Lung (tissue), 12 donors: ENCODE data around the gene BRWD1. TPM values are rescaled to one million over a fixed set of nuclear protein-coding genes. Genes with fewer than 3 reads are reported as not detected.

Experiments used
- ATAC-seq: fragments of 200-7000 bp; cut with Tn5 transposase; one replicate; pipeline ENCODE4 v1.9.1; 2020; ENCODE audit warnings: moderate number of reproducible peaks; ENCODE audit not compliant: insufficient read depth, low FRiP score
- DNase-seq, 3 donors: peaks; one replicate each; pipeline ENCODE4 v3.0.0-alpha.2; 2013 to 2017
- H3K27ac ChIP-seq, 2 donors: one replicate each; pipeline ENCODE4 v1.5.1; 2013; ENCODE audit warnings: mild to moderate bottlenecking in 2 of 2, moderate library complexity in 2 of 2, control low read depth in 1 of 2, inconsistent platforms in 1 of 2, low read depth in 1 of 2, low read length in 1 of 2
- H3K27me3 ChIP-seq, 3 donors: one replicate each; pipeline ENCODE4 v1.5.1; 2013; ENCODE audit warnings: low read length in 2 of 3; ENCODE audit not compliant: control insufficient read depth in 3 of 3, insufficient read depth in 3 of 3
- H3K36me3 ChIP-seq, 4 donors: one replicate each; pipeline ENCODE4 v1.5.1; 2013; ENCODE audit warnings: low read length in 4 of 4, mild to moderate bottlenecking in 1 of 4, moderate library complexity in 1 of 4; ENCODE audit not compliant: control insufficient read depth in 4 of 4, insufficient read depth in 4 of 4
- H3K4me1 ChIP-seq, 5 donors: one replicate each; pipeline ENCODE4 v1.5.1; 2013; ENCODE audit warnings: low read length in 5 of 5, mild to moderate bottlenecking in 2 of 5, moderate library complexity in 1 of 5; ENCODE audit not compliant: control insufficient read depth in 5 of 5, insufficient read depth in 5 of 5
- H3K4me3 ChIP-seq: one replicate; pipeline ENCODE4 v1.5.1; 2013; ENCODE audit warnings: mild to moderate bottlenecking, control low read depth, moderate library complexity
- H3K9ac ChIP-seq, 2 donors: one replicate each; pipeline ENCODE4 v1.5.1; 2013; ENCODE audit warnings: low read length in 2 of 2, control low read depth in 1 of 2; ENCODE audit not compliant: insufficient read depth in 1 of 2
- H3K9me3 ChIP-seq, 4 donors: one replicate each; pipeline ENCODE4 v1.5.1; 2013; ENCODE audit warnings: low read length in 3 of 4, mild to moderate bottlenecking in 1 of 4, moderate library complexity in 1 of 4; ENCODE audit not compliant: control insufficient read depth in 4 of 4, insufficient read depth in 3 of 4
- WGBS, 2 donors: extraction: QIAGEN DNeasy Blood & Tissue Kit; methylation state at CpG; one replicate each; pipeline ENCODE4 v1.1.7; 2013; 5-methylcytosine and 5-hydroxymethylcytosine counted together
- polyA plus RNA-seq, 2 donors: library from polyadenylated mRNA; stranded (reverse); fragments of 200-250 nt; gene quantifications; one replicate each; pipeline ENCODE4 v1.2.1, GENCODE V29; 2013
- total RNA-seq, 2 donors: library from RNA; depleted of rRNA in 1 of 2; stranded (reverse); fragments of >200 nt in 1 of 2; gene quantifications; one replicate each; pipeline ENCODE4 v1.2.1, GENCODE V29; 2014 to 2021
- TF ChIP-seq, protein P1 (sequence below): IDR thresholded peaks from 2 replicates; pipeline ENCODE4 v1.5.1; 2012; ENCODE audit warnings: mild to moderate bottlenecking; ENCODE audit errors: control extremely low read depth, extremely low read depth
- donor health status: control.
- donor health status: control.
- donor health status: Bipolar disorder and iron deficiency.
- donor health status: healthy.
- donor health status: DM: yes; HTN: yes; CAD: no.

BRWD1 gene
- total and polyA plus RNA-seq, 4 donors, result 9.5 to 145 (median 20.1) TPM

DNA sequence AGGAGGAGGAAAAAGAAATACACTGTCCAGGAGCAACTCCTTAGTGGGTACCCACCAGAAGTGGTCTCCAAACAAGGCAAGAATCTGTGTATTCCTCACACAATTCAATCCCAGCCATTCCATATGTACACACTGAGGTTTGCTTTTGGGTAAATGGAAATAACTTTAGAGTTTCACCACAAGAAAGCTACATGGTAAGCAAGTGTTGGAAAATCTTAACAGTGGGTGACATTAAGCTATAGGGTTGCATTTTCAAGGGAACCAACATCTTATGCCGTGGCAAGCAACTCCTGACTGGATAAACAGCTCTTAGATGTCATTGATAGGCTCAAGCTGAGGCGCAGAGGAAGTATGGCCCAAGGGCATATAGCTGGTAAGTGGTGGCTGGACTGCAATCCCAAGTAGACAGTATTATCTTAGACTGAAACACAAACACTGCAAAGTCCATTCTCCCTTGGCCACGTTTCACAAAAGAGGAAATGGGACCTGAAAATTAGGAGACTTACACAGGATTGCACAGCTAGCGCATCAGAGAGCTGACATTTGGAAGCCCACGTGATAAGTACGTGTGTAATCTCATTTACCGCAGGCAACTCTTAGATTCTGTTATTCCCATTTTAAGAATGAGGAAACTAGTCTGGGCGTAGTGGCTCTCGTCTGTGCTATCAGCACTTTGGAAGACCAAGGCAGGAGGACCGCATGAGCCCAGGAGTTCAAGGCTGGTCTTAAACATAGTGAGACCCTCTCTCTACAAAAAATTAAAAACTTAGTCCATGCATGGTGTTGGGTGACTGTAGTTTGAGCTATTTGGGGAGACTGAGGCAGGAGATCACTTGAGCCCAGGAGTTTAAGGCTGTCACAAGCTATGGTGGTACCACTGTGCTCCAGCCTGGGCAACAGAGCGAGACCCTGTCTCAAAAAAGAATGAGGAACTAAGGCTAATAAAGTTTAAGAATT, 4.0 kb upstream of the BRWD1 start:
- no peak for ATAC-seq
- DNase-seq, result peak in 1 of 3 donors; percentile 7
- no peak overlapping the region for H3K9ac ChIP-seq
- peaks cover 0 to 1% (median 0%) of the 10 kb centered on the region in 3 donors for H3K27me3 ChIP-seq
- TF ChIP-seq, protein P1, sequence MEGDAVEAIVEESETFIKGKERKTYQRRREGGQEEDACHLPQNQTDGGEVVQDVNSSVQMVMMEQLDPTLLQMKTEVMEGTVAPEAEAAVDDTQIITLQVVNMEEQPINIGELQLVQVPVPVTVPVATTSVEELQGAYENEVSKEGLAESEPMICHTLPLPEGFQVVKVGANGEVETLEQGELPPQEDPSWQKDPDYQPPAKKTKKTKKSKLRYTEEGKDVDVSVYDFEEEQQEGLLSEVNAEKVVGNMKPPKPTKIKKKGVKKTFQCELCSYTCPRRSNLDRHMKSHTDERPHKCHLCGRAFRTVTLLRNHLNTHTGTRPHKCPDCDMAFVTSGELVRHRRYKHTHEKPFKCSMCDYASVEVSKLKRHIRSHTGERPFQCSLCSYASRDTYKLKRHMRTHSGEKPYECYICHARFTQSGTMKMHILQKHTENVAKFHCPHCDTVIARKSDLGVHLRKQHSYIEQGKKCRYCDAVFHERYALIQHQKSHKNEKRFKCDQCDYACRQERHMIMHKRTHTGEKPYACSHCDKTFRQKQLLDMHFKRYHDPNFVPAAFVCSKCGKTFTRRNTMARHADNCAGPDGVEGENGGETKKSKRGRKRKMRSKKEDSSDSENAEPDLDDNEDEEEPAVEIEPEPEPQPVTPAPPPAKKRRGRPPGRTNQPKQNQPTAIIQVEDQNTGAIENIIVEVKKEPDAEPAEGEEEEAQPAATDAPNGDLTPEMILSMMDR, result no peak
- H3K9me3 ChIP-seq, result no peaks in the 10 kb centered on the region
- no peaks in the 10 kb centered on the region for H3K36me3 ChIP-seq
- H3K4me1 ChIP-seq, result peaks cover 0 to 29% (median 10%) of the 10 kb centered on the region in 5 donors
- H3K27ac ChIP-seq, result no peak overlapping the region
- H3K4me3 ChIP-seq, result no peak overlapping the region
- 50 to 69% methylated on average over 11 of the region's 11 CpGs for WGBS, 2 donors

DNA sequence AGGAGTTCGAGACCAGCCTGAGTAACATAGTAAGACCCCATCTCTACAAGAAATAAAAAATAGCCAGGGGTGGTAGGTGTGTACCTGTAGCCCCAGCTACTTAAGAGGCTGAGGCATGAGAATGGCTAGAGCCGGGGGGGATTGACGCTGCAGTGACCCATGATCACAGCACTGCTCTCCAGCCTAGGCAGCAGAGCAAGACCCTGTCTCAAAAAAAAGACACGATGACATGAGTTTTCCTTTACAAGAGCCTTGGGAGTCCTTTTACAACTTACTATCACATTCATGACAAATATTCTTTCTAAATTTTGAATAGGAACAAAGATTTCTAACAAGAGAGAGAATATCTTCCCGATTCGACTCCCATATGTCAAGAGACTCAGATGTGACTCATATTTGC, 3.3 kb upstream of the BRWD1 start:
- peaks cover 0 to 2% (median 0%) of the 10 kb centered on the region in 4 donors for H3K36me3 ChIP-seq
- no peak overlapping the region for H3K27ac ChIP-seq
- TF ChIP-seq, protein P1, result no peak
- no peaks in the 10 kb centered on the region for H3K27me3 ChIP-seq
- ATAC-seq (no peak), DNase-seq (no peak)
- 93 to 94% methylated on average over 6 of the region's 6 CpGs for WGBS, 2 donors
- H3K4me3 ChIP-seq, result no peak overlapping the region
- no peak overlapping the region for H3K9ac ChIP-seq
- H3K4me1 ChIP-seq, result peaks cover 0 to 33% (median 10%) of the 10 kb centered on the region in 5 donors
- H3K9me3 ChIP-seq, result no peaks in the 10 kb centered on the region

DNA sequence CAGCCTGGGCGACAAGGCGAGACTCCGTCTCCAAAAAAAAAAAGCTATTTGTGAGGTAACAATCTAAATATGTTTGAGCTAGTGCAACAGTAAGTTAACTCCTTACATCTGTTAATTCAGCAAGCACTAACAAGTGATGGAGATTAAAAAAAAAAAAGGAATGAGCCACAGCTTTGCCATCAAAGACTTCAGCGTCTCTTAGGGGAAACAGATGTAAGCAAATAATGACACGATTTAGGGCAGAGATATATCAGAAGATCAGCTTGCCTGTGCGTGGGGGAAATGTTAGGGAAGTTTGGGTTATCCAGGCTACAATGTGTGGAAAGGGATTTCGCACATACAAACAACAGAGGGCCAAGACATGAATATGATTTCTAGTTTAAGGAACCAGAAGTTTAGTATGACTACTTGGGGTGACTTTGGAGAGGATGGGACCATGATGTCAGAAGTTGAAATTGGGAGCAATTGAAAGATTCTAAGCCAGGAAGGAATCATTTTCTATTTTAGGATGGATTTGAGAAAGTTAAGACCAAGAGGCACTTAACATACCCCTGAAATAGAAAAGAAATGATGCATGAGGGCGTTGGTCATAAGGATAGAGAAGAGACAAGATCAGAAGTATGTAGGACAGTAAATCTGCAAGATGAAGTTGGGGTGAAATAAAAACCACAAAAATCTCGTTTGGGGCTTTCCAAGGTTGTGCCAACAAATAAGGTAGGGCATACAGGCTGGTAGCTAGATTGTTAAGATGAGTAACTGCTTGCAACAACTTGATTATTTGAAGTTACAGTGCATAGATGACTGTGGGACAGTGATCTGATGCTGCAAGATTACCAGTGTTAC, 2.4 kb upstream of the BRWD1 start:
- peaks cover 2 to 33% (median 10%) of the 10 kb centered on the region in 5 donors for H3K4me1 ChIP-seq
- 70 to 80% methylated on average over 9 of the region's 9 CpGs for WGBS, 2 donors

More for the DNA sequence above, 2.4 kb upstream of the BRWD1 start:
- DNase-seq (no peak), ATAC-seq (no peak)
- no peaks in the 10 kb centered on the region for H3K9me3 ChIP-seq
- H3K9ac ChIP-seq, result no peak overlapping the region
- no peak overlapping the region for H3K27ac ChIP-seq
- H3K27me3 ChIP-seq, result no peaks in the 10 kb centered on the region
- TF ChIP-seq, protein P1, result no peak
- H3K36me3 ChIP-seq, result peaks cover 0 to 4% (median 2%) of the 10 kb centered on the region in 4 donors
- no peak overlapping the region for H3K4me3 ChIP-seq
